MCF 10A (cell line): ENCODE data around the gene VPS25. TPM values are rescaled to one million over a fixed set of nuclear protein-coding genes. Genes with fewer than 3 reads are reported as not detected.
"Not testable (repeated sequence)": the region's sequence is repeated elsewhere in the genome, so short reads cannot be mapped to it uniquely, and the experiment has no call there.

Source experiments
- Bru-seq: library from RNA; stranded (reverse); fragments of 400-500 nt; gene quantifications from one replicate; lab custom pipeline; 2021; lab: Mats Ljungman, UMichigan
- BruChase-seq, 2 experiments: library from RNA; stranded (reverse); fragments of 400-500 nt; gene quantifications; one replicate each; lab custom pipeline; 2021; lab: Mats Ljungman, UMichigan
- BruUV-seq: library from RNA; stranded (reverse); fragments of 400-500 nt; replicated peaks from 2 replicates; lab custom pipeline; 2021; lab: Mats Ljungman, UMichigan
- CTCF ChIA-PET: fragments of 300-600 bp; sonication (Branson Sonifier 250); formaldehyde crosslinking; extraction: SDS; loops from one replicate; lab custom pipeline; 2021; ENCODE audit warnings: antibody characterized with exemption, inconsistent platforms; lab: Yijun Ruan, JAX
- POLR2A ChIA-PET: fragments of 300-600, 350-650 bp; sonication (Branson Sonifier 250); formaldehyde crosslinking; extraction: SDS; loops from one replicate; lab custom pipeline; 2020; ENCODE audit warnings: antibody characterized with exemption, inconsistent platforms; lab: Yijun Ruan, JAX
- DNase-seq: peaks from one replicate; pipeline ENCODE4 v3.0.0-alpha.2; 2018; ENCODE audit not compliant: unreplicated experiment
- H3K27ac Mint-ChIP-seq: one replicate; pipeline ENCODE4 v1.8.0; 2022; ENCODE audit warnings: mild to moderate bottlenecking, low read depth, mixed read lengths; ENCODE audit not compliant: unreplicated experiment
- H3K27me3 Mint-ChIP-seq: one replicate; pipeline ENCODE4 v1.8.0; 2022; ENCODE audit warnings: mixed read lengths; ENCODE audit not compliant: insufficient read depth, unreplicated experiment
- H3K36me3 Mint-ChIP-seq: one replicate; pipeline ENCODE4 v1.8.0; 2022; ENCODE audit warnings: mild to moderate bottlenecking, moderate library complexity, mixed read lengths; ENCODE audit not compliant: insufficient read depth, unreplicated experiment
- H3K4me1 Mint-ChIP-seq: one replicate; pipeline ENCODE4 v1.8.0; 2022; ENCODE audit warnings: mixed read lengths; ENCODE audit not compliant: insufficient read depth, unreplicated experiment
- H3K4me3 Mint-ChIP-seq: one replicate; pipeline ENCODE4 v1.8.0; 2022; ENCODE audit warnings: mild to moderate bottlenecking, moderate library complexity, mixed read lengths; ENCODE audit not compliant: unreplicated experiment
- H3K9me3 Mint-ChIP-seq: one replicate; pipeline ENCODE4 v1.8.0; 2022; ENCODE audit warnings: mixed read lengths; ENCODE audit not compliant: unreplicated experiment
- CTCF ChIP-seq: fragments of 200-600 bp; IDR thresholded peaks from one replicate; pipeline ENCODE4 v1.8.0; 2022; ENCODE audit warnings: antibody characterized with exemption, mild to moderate bottlenecking; ENCODE audit not compliant: unreplicated experiment
- intact Hi-C: fragments of 100-400 bp; cut with micrococcal nuclease; formaldehyde crosslinking; loops from 2 replicates; pipeline ENCODE4 v1.14.1; 2022
- long read RNA-seq: library from polyadenylated mRNA; stranded (forward); transcript quantifications from one replicate; pipeline ENCODE4 v2.0.0, GENCODE V29; 2022
- total RNA-seq: library from RNA; stranded (reverse); gene quantifications from 2 replicates; pipeline ENCODE4 v1.2.3, GENCODE V29; 2022

VPS25 gene
- total RNA-seq (84.3 and 96.0 TPM in 2 replicates), Bru-seq, nascent RNA (percentile 82 among the genes with signal in this experiment), BruChase-seq, experiment 1, labeled RNA remaining after a 6-hour chase (percentile 91 among the genes with signal in this experiment), BruChase-seq, experiment 2, labeled RNA remaining after a 2-hour chase (percentile 83 among the genes with signal in this experiment)
- long read RNA-seq, transcript VPS25-201 (6 exons, 1,101 nt), result major isoform, 204 of 224 reads
- long read RNA-seq, partial matches to known transcripts, result 3 of 224 reads
- long read RNA-seq, other reads (novel, unspliced or antisense), result 16 of 224 reads

GRCh38 chr17:42773290-42774035, at the start of gene VPS25:
Gene VPS25 (plus strand): TSS chr17:42773449. CDS start chr17:42773476, 27 bp downstream.
- intact Hi-C loops, result no loop called here
- Mint-ChIP-seq H3K4me3 (peak within 1 kb of the TSS; percentile 87), H3K27ac (peak within 1 kb of the TSS; percentile 89), H3K4me1 (peaks cover 8% of the 10 kb centered on the region), H3K36me3 (peaks cover 20% of the 10 kb centered on the region), H3K9me3 (no peaks in the 10 kb centered on the region), H3K27me3 (no peaks in the 10 kb centered on the region)
- POLR2A ChIA-PET, result interaction anchor here (0.6 to 3.5 kb wide), 42 partner anchors 9 to 1077 kb away, joined by 3 to 31 read pairs (median 4); partner anchors contain the start of genes BECN1, CAVIN1, CNTD1 and COA3
- TF ChIP-seq CTCF, result no peak
- BruUV-seq, result TSS peak; percentile 65
- peak; percentile 84 for DNase-seq
- CTCF ChIA-PET, result interaction anchor here (0.7 to 2.9 kb wide), 5 partner anchors 10 to 195 kb away, joined by 3 to 14 read pairs (median 4); partner anchors contain the start of gene PSMC3IP

GRCh38 chr17:42723636-42724035, 49.6 kb upstream of the VPS25 start:
- Mint-ChIP-seq H3K9me3 (no peaks in the 10 kb centered on the region), H3K36me3 (peaks cover 76% of the 10 kb centered on the region), H3K27me3 (no peaks in the 10 kb centered on the region), H3K4me1 (no peaks in the 10 kb centered on the region), H3K4me3 (no peak overlapping the region), H3K27ac (no peak overlapping the region)
- ChIA-PET CTCF (interaction anchor here (0.6 kb wide), 1 partner anchor 115 kb away, joined by 3 read pairs; no protein-coding TSS in a partner anchor), POLR2A (no interaction called here)
- no peak for TF ChIP-seq CTCF
- DNase-seq, result no peak
- intact Hi-C loops, result no loop called here
- BruUV-seq, result no TSS peak

- no peak for TF ChIP-seq CTCF
These were observed 48.1 kb upstream of the VPS25 start for GRCh38 chr17:42725143-42725542.

GRCh38 chr17:42740699-42741098, 32.5 kb upstream of the VPS25 start:
- POLR2A ChIA-PET, result no interaction called here
- CTCF ChIA-PET, result interaction anchor here (0.6 kb wide), 2 partner anchors 9 to 441 kb away, joined by 3 to 5 read pairs; no protein-coding TSS in a partner anchor
- no peaks in the 10 kb centered on the region for H3K9me3 Mint-ChIP-seq
- peaks cover 6% of the 10 kb centered on the region for H3K36me3 Mint-ChIP-seq
- H3K27ac Mint-ChIP-seq, result no peak overlapping the region
- intact Hi-C loops, result no loop called here
- H3K4me3 Mint-ChIP-seq, result no peak overlapping the region
- no peak for TF ChIP-seq CTCF
- peaks cover 10% of the 10 kb centered on the region for H3K4me1 Mint-ChIP-seq
- H3K27me3 Mint-ChIP-seq, result no peaks in the 10 kb centered on the region
- no peak for DNase-seq
- BruUV-seq, result no TSS peak

More at GRCh38 chr17:42725143-42725542, 48.1 kb upstream of the VPS25 start:
- no peaks in the 10 kb centered on the region for H3K4me1 Mint-ChIP-seq
- no TSS peak for BruUV-seq
- no peak overlapping the region for H3K27ac Mint-ChIP-seq
- POLR2A ChIA-PET, result interaction anchor here (0.7 kb wide), 1 partner anchor 186 kb away, joined by 4 read pairs; no protein-coding TSS in a partner anchor
- no peaks in the 10 kb centered on the region for H3K27me3 Mint-ChIP-seq
- intact Hi-C loops, result no loop called here
- no peak overlapping the region for H3K4me3 Mint-ChIP-seq
- H3K36me3 Mint-ChIP-seq, result peaks cover 77% of the 10 kb centered on the region
- no peaks in the 10 kb centered on the region for H3K9me3 Mint-ChIP-seq
- no peak for DNase-seq
- CTCF ChIA-PET, result interaction anchor here (0.6 to 1.3 kb wide), 3 partner anchors 147 to 1284 kb away, joined by 3 to 4 read pairs (median 3); no protein-coding TSS in a partner anchor

- ChIA-PET POLR2A (interaction anchor here (0.6 to 2.2 kb wide), 6 partner anchors 11 to 943 kb away, joined by 3 to 10 read pairs (median 6); partner anchors contain the start of genes PSMC3IP, RETREG3, TUBG1 and VPS25), CTCF (interaction anchor here (0.8 to 1.3 kb wide), 4 partner anchors 21 to 41 kb away, joined by 3 to 5 read pairs (median 4); no protein-coding TSS in a partner anchor)
- DNase-seq, H3K4me1 Mint-ChIP-seq, H3K27ac Mint-ChIP-seq, intact Hi-C loops, H3K9me3 Mint-ChIP-seq, H3K36me3 Mint-ChIP-seq, H3K27me3 Mint-ChIP-seq, H3K4me3 Mint-ChIP-seq, BruUV-seq: not testable (repeated sequence)
These were observed 30.3 kb upstream of the VPS25 start for GRCh38 chr17:42742916-42743315.
